GM21825 (cell line): ENCODE data around the gene MVB12A.

Experiments used
- ATAC-seq: cut with Tn5 transposase; IDR thresholded peaks from one replicate; pipeline ENCODE4 v1.9.1; 2021; ENCODE audit warnings: mild to moderate bottlenecking, moderate library complexity; ENCODE audit not compliant: unreplicated experiment

Gene MVB12A

DNA sequence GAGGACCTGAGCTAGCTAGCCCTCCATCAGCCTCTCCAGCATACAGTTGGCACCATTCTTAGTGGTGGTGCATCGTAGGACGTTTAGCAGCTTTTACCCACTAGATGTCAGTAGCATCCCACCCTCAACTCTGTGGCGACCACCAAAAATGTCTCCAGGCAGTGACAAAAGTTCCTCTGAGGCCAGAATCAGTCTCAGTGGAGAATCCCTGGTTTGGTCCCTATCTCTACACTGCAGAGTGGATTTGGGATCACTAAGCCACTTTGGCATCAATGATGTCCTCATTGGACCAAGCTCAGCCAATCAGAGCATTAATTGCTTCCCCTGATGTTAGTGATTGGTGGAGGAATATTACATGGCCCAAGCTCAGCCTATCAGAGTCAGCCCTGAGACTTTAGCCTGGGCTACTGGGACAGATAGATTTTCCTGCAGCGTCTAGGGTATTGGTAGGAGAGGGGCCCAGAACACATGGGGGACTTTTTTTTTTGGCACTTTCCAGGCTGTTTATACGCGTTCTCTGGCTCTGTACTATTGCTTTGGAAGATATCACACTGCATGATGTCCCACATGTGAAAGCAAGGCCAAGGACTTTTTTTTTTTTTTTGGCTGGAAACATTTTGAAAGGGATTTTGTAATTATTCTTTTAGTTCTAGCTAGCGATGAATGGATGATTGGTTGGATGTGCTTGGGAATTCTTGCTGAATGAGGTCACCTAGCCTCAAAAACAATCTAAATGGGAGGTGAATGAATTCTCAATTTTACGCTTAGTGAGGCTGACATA, 21.6 kb downstream of the MVB12A start:
- no peak for ATAC-seq

DNA sequence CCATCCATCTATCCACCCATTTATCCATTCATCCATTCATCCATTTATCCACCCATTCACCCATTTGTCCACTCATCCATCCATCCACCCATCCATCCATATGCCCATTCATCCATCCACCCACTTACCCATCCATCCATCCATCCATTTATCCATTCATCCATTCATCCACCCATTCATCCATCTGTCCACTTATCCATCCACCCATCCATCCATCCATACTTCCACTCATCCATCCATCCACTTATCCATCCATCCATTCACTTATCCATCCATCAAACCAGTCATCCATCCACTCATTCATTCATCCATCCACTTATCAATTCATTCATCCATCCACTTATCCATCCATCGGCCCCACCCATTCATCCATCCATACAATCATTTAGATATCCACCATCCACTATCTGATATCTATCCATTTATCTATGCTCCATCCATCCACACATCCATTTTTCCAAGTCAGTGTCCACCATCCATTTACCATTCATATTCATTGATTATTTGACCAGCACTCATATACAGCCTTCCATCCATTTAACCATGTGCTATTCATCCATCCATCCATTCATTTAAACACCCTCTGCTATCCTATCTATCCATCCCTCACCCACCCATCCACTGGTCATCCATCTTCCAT, 25.8 kb downstream of the MVB12A start:
- no peak for ATAC-seq

DNA sequence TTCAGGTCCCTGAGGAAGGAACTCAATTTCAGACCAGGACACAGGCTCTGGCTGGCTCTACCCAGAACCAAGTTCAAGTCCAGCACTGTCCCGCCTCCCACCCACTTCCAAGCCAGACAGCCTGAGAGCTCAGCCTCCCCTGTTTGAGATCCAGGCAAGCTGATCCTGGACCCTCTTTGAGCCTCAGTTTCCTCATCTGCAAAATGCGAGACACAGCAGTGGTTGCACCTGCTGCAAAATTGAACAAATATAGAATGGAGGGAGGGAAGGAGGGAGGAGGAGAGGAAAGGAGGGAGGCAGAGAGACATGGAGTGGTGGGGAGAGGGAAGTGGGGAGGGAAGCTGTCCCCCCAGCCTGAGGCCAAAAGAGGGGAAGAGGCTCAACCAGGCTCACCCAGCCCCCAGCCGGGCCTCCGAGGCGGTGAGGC, 27.9 kb downstream of the MVB12A start:
- ATAC-seq, result no peak

DNA sequence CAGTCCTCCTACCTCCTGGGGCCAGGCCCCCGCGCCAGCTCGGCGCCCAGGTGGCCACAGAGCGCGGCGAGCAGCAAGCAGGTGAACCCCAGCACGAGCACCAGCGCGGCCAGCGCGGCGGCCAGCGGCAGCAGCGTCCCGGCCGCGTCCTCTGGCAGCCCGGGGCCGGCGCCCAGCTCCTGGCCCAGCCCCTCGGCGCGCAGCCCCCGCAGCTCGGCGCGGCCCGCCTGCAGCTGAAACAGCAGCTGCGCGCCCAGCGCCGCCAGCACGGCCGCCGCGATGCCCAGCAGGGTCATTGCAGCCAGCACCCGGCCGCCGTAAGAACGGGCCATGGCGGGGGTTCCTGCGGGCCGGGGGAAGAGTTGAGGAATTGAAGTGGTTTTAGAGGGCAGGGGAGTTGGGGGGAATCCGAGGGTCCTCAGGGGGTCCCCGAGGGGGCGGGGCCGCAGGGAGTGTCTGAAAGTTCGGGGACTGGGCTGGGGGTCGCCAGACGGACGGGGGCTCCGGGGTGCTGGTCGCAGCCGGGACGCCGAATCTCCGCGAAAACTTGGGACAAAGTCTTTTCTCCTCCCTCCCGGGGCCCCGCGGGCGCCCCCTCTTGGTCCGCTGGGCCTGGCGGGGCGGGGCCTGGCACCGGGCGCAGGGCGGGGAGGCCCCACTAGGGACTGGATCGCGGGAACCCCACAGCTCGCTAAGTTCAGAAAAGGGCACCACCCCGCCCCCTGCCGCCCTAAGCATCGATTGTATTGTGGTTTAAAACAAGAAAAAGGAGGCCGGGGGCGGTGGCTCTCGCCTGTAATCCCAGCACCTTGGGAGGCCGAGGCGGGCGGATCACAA, 28.5 kb downstream of the MVB12A start, which contains the start of gene TMEM221:
TSS of gene TMEM221 (minus strand) at position 538 of the 837 bp plus-strand sequence. CDS start at position 332, 206 bp downstream.
- ATAC-seq, result no peak

DNA sequence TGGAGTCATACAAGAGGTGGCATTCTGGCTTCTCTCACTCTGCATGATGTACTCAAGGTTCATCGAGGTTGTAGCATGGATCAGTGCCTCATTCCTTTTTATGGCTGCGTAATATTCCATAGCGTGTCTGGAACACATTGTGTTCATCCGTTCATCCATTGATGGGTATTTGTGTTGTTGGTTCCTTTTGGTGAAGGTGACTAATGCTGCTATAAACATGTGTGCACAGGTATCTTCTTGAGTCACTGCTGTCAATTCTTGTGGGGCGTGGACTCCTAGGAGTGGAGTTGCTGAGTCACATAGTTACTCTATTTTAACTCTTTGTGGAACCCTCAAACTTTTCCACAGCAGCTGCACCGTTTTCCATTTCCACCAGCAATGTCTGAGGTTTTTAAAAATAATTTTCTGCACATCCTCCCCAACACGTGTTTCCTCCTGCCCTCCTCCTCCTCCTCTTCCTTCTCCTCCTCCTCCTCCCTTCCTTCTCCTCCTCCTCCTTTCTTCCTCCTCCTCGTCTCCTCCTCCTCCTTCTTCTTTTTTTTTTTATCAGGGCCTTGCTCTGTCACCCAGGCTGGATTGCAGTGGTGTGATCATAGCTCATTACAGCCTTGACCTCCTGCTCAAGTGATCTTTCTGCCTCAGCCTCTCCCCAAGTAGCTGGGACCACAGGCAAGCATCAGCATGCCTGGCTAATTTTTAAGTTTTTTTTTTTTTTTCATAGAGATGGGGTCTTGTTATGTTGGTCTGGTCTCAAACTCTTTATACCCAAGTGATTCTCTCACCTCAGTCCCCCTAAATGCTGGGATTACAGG, 30.6 kb downstream of the MVB12A start:
- no peak for ATAC-seq

DNA sequence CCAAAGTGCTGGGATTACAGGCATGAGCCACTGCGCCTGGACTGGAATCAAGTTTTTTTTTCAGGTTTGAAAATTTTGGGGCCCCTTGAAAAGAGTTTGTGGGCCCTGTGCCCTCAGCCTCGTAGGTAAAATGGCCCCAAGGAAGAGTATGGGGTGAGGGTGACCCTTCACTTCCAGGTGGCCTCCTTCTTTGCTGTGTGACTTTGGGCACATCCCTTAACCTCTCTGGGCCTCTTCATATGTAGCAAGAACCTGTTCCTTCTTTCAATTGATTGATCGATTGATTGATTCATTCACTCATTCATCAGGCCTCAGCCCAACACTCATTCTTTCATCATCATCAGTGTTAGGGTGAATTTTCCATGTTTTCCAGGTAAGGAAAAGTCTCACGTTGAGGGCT, 32.0 kb downstream of the MVB12A start:
- no peak for ATAC-seq

DNA sequence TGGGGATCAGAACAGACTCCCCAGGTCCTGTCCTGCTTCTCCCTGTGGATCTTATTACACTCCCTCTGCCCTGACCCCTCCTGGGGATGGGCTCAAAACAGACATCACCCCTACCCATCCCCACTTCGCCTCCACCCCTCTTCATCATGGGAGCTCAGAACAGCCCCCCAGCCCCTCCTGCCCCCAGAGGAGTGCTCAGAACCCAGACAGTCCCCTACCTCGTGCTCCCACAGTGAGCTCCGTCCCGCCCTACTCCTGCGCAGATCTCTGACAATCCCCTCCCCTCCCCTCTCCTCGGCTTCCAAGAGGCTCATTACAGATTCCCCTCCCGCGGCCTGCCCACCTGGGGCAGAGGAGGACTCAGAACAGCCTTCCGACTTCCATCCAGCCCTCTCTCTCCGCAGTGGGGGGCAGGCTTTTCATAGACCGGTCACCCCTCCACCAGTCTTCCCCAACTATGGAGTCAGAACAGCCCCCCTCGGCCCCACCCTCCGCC, 34.8 kb downstream of the MVB12A start:
- no peak for ATAC-seq

DNA sequence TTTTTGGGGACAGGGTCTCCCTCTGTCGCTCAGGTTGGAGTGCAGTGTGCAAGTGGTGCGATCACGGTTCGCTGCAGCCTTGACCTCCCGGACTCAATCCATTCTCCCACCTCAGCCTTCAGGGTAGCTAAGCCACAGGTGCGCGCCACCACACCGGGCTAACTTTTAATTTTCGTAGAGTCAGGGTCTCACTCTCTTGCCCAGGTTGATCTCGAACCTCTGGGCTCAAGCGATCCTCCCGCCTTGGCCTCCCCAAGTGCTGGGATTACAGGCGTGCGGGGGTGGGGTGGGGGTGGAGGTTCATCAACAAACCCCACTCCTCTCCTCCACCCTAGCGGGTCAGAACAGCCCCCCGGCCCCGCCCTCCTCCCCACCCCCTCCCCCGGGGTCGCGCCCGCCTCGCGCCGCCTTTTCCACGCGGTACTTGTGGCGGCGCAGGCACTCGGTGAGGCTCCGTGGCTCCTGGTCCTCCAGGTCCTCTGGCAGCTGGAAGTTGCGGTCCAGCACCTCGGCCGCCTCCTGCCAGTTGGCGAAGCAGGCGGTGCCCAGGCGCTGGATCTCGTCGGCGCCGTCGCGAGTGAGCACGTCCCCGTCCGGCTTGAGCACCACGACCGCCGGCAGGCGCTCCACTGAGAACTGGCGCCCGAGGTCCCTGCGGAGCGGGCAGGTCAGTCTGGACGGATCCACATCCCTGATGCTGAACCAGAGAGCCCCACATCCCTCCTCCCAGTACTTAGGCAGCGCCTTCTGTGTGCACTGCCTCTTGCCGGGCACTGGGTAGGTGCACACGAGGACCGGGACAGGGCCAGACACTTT, 35.7 kb downstream of the MVB12A start:
- ATAC-seq, result no peak

DNA sequence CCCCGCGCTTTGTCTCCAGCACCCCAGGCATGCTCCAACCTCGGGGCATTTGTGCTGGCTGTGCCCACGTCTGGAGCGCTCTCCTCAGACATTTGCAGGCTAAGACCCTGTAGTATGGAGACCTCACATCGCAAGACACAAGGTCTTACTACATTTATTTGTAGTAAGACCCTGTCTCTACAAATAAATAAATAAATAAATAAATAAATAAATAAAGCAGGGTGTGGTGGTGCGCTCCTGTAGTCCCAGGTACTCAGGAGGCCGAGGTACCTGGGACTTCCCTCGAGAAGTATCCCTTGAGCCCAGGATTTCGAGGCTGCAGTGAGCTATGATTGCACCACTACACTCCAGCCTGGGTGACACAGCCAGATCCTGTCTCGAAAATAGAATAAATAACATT, 36.3 kb downstream of the MVB12A start:
- ATAC-seq, result no peak

DNA sequence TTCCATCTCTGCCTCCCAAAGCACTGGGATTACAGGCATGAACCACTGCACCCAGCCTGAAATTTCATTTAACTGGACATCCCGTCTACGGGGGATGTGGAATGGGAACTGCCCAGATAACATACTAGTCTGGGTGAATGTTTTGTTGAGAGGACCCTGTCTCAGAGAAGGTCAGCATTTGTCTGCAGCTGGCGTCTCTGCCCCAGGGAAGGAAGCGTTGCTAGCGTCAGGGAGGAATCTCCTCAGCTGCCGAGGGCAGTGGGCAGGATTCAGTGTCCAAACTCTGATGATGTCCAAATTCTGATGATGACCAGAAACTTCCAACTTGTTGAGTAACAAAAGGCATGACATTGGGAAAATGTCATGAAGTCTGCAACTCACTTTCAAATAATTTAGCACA, 37.8 kb downstream of the MVB12A start:
- ATAC-seq, result no peak

DNA sequence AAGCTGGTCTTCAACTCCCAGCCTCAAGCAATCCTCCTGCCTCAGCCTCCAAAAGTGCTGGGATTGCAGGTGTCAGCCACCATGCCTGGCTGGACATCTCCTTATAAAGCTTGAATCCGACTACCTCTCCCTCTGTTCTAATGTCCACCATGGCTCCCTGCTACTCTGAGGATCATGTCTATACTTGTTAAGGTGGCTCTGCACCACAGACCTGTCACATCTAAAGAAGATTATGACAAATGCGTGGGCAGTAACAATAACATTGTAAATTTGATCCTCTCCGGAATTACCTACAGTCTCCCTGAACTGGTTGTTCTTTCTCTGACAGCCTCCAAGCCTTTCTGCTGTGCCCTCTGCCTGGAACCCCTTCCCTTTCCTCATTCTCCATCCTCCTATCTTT, 39.1 kb downstream of the MVB12A start:
- ATAC-seq, result no peak

DNA sequence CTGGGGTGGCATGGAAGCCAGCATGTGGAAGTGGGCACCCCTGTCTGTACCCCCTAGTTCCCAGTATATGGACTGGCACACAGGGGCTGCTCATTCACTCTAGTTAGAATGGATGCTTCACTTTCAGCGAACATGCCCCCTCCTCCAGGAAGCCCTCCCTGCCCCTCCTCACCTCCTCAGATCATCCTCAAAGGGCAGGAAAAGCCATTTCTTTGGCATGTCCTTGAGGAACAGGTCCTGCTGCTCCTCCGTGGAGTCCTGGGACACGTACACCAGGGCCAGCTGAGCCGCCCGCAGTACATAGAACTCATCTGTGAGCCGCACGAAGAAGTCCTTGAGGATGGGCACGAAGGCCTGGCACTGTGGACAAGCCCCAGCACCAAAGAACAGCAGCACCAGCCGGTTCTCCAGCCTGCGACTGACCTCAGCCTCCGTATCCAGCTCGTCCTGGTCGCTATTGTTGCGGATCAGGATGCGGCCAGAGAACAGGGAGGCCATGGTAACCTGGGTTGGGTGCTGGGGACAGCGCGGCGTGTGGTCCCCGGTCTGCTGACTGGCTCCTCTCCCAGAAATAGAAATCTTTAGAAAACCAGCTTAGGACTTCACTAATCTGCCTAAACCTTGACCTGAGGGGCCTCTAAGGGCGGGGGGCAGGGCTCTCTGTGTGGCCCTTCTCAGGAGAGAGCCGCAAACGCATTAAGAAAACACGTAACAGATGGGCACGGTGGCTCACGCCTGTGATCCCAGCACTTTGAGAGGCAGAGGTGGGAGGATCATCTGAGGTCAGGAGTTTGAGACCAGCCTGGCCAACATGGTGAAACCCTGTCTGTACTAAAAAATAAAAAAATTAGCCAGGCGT, 40.8 kb downstream of the MVB12A start, which contains the start of gene NXNL1:
TSS of gene NXNL1 (minus strand) at position 555 of the 859 bp plus-strand sequence. CDS start at position 498, 57 bp downstream.
- no peak for ATAC-seq

DNA sequence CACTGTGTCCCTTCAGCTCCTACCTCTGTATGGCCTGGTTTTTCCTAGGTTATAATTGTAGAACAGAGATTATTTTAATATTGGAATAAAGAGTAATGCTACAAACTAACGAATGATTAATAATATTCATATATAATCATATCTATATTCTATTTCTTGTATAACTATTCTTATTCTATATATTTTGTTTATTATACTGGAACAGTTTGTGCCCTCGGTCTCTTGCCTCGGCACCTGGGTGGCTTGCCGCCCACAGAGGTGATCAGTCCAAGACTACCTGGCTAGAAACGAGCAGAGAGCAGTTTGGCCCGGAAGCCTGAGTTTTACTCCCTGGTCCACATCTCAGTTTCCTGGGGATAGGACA, 46.6 kb downstream of the MVB12A start:
- no peak for ATAC-seq

DNA sequence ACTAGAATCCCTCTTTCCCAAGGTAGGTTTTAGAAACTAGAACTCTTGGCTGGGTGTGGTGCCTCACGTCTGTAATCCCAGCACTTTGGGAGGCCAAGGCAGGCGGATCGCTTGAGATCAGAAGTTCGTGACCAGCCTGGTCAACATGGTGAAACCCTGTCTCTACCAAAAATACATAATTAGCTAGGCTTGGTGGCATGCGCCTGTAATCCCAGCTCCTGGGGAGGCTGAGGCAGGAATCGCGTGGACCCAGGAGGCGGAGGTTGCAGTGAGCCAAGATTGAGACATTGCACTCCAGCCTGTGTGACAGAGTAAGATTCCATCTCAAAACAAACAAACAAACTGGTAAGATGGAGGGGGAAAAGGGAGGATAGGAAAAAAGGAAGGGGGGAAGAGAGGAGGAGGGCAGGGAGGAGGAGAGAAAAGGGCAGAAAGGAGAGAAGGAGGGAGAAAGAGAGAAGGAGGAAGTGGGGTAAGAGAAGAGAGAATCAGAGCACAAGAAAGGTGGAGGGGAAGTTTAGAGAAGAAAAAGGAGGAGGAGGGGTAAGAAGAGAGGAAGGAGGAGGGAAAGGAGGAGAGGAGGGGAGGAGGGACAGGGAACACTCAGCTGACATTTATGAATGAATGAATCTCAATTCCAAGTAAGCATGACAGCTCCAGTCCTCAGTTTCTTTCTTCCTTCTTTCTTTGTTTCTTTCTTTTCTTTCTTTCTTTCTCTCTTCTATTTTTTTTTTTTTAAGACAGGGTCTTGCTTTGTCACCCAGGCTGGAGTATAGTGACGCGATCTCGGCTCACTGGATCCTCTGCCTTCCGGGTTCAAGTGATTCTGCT, 47.8 kb downstream of the MVB12A start:
- no peak for ATAC-seq

DNA sequence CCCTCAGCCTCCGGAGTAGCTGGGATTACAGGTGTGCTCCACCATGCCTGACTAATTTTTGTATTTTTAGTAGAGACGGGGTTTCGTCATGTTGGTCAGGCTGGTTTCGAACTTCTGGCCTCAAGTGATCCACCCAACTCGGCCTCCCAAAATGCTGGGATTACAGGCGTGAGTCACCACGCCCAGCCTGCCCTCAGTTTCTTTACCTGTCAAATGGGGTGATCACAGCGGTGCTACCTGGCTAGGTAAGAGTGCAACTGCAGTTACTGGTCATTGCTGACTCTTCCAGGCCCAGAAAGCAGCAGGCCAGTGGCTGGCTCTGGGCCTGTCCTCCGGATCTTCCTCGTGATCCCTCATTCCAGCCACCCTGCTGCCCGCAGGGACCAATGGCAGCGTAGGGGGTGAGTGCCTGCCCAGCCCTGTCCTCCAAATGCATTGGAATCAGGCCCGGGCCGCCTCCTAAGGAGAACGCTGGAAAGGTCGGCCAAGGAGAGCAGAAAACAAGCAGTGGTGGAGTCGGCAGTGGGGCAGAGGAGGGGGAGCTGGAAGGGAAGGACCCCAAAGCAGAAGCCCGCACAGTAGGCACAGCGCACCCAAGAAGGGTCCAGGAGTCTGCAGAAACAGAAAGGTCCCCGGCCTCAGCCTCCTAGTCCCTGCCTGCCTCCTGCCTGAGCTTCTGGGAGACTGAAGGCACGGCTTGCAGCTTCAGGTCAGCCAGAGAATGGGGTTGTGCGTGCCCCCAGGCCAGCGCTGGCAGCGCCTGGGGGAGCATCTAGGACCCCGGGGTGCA, 48.6 kb downstream of the MVB12A start:
- ATAC-seq, result no peak

DNA sequence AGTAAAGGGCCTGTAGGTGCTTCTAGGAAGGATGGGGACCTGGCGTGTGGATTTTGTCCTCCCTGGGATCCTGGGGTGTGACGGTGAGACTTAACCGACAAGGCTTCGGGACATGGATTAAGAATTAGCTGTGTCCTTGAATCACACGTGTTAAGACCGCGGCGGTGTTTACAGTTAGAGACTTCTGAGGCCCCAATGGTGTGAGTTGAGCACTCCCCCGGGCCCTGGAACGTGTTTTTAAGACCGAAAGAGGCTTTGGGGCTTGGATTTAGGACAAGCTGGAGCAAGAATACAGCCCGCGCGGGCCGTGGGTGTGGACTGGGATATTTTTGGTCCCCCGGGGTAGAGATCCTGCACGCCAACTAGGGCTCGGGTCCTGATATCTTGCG, 49.2 kb downstream of the MVB12A start:
- ATAC-seq, result peak; percentile 2

DNA sequence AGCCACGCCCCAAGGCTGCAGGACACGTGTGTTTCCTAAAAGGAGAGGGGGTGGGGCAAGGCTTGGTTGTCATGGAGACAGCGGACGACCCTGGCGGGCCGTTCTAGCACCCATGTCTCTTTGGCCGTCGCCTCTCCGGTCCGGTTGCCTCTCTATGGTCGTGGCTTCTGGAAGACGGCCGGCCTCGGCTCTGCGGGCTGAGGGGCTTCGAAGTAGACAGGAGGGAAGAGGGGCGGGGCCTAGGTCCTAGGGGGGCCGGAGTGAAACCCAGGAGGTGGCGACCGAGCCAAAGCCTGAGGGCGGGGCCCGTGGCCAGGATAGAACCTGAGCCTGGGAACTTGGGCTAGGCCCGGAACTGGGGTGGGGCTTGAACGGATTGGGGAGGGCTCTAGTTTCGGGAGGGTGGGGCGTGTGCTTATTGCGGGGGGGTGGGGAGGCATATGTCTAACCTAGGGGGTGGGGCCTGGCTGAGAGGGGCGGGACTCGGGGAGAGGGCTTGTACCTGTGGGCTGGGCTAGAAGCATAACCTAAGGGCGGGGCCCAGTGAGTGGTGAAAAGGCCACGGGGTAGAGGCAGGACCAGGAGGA, 49.7 kb downstream of the MVB12A start:
- peak; percentile 50 for ATAC-seq
